OCI-LY1 (cell line): Measurements from ENCODE around the gene KIRREL3.

ENCODE experiments used
- EZH2 ChIP-seq: fragments of 200-600 bp; sonication (generic), shearing (Covaris generic); IDR thresholded peaks from 2 replicates; pipeline ENCODE4 v1.8.0; 2017; ENCODE audit warnings: borderline replicate concordance, mixed run types, mild to moderate bottlenecking, antibody characterized with exemption, low read length, moderate library complexity, mixed read lengths
- TF ChIP-seq, protein P1 (sequence below): fragments of 200-600 bp; sonication (generic), shearing (Covaris generic); IDR thresholded peaks from 2 replicates; pipeline ENCODE4 v1.5.1; 2017; ENCODE audit warnings: mild to moderate bottlenecking, antibody characterized with exemption, low read length, moderate library complexity, mixed read lengths

DNA sequence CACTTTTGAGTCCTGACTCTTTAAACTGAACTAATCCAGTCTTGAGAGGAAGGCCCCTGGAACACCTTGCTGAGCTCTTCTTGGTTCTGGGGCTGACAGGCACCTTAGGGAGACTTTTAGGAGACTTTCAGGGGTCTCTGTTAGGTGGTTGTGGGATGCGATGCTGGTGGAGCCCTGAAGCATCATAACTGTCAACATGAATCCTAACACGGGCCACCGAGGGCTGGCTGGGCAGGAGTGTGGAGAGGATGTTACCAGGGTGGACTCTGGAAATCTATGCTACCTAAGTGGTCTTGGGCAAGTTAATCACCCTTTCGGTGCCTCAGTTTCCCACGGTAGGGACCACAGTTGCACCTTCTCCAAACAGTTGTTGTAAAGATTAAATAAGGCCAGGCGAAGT is 538.6 kb downstream of the KIRREL3 start:
- TF ChIP-seq, protein P1, sequence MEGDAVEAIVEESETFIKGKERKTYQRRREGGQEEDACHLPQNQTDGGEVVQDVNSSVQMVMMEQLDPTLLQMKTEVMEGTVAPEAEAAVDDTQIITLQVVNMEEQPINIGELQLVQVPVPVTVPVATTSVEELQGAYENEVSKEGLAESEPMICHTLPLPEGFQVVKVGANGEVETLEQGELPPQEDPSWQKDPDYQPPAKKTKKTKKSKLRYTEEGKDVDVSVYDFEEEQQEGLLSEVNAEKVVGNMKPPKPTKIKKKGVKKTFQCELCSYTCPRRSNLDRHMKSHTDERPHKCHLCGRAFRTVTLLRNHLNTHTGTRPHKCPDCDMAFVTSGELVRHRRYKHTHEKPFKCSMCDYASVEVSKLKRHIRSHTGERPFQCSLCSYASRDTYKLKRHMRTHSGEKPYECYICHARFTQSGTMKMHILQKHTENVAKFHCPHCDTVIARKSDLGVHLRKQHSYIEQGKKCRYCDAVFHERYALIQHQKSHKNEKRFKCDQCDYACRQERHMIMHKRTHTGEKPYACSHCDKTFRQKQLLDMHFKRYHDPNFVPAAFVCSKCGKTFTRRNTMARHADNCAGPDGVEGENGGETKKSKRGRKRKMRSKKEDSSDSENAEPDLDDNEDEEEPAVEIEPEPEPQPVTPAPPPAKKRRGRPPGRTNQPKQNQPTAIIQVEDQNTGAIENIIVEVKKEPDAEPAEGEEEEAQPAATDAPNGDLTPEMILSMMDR, result no peak
- TF ChIP-seq EZH2, result no peak
